ENCODE data around the gene PDCD1. TPM values are rescaled to one million over a fixed set of nuclear protein-coding genes. Genes with fewer than 3 reads are reported as not detected.

The PDCD1 gene
- total and polyA plus RNA-seq, 2 donors from 2014 or later: 0.49 to 1.6 TPM

- Histone ChIP-seq H3K36me3 (ENCODE audit: control insufficient read depth in 2 of 3, insufficient read depth in 3 of 3, low read length in 3 of 3) (no peaks in the 10 kb centered on the region), H3K9ac (ENCODE audit: low read length in 3 of 3) (no peak overlapping the region), H3K4me3 (ENCODE audit: low read length in 3 of 3) (no peak overlapping the region), H3K27ac (ENCODE audit: low read depth in 2 of 2, low read length in 2 of 2) (no peak overlapping the region), H3K9me3 (ENCODE audit: control insufficient read depth in 2 of 3, insufficient read depth in 1 of 3, low read length in 3 of 3) (no peaks in the 10 kb centered on the region), H3K27me3 (ENCODE audit: control insufficient read depth, insufficient read depth, low read length) (no peaks in the 10 kb centered on the region), H3K4me1 (ENCODE audit: control insufficient read depth in 2 of 3, insufficient read depth in 2 of 3, low read depth in 1 of 3, low read length in 3 of 3) (peaks cover 0 to 7% (median 0%) of the 10 kb centered on the region in 3 donors)
- TF ChIP-seq, protein P1, sequence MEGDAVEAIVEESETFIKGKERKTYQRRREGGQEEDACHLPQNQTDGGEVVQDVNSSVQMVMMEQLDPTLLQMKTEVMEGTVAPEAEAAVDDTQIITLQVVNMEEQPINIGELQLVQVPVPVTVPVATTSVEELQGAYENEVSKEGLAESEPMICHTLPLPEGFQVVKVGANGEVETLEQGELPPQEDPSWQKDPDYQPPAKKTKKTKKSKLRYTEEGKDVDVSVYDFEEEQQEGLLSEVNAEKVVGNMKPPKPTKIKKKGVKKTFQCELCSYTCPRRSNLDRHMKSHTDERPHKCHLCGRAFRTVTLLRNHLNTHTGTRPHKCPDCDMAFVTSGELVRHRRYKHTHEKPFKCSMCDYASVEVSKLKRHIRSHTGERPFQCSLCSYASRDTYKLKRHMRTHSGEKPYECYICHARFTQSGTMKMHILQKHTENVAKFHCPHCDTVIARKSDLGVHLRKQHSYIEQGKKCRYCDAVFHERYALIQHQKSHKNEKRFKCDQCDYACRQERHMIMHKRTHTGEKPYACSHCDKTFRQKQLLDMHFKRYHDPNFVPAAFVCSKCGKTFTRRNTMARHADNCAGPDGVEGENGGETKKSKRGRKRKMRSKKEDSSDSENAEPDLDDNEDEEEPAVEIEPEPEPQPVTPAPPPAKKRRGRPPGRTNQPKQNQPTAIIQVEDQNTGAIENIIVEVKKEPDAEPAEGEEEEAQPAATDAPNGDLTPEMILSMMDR (IDR thresholded peaks at IDR 0.05; ENCODE audit: borderline replicate concordance, extremely low read depth, insufficient read depth): no peak
- FAIRE-seq (no peak), DNase-seq (peak in 1 of 5 donors; percentile 73)
- intact Hi-C loops (cut with DNase I): no loop called here
Observed at GRCh38 chr2:241901018-241901380, 42.3 kb upstream of the PDCD1 start.

GRCh38 chr2:241900251-241901017 is 41.7 kb upstream of the PDCD1 start:
- no peak overlapping the region for H3K4me3 ChIP-seq (ENCODE audit: low read length in 3 of 3)
- FAIRE-seq: no peak

DNA sequence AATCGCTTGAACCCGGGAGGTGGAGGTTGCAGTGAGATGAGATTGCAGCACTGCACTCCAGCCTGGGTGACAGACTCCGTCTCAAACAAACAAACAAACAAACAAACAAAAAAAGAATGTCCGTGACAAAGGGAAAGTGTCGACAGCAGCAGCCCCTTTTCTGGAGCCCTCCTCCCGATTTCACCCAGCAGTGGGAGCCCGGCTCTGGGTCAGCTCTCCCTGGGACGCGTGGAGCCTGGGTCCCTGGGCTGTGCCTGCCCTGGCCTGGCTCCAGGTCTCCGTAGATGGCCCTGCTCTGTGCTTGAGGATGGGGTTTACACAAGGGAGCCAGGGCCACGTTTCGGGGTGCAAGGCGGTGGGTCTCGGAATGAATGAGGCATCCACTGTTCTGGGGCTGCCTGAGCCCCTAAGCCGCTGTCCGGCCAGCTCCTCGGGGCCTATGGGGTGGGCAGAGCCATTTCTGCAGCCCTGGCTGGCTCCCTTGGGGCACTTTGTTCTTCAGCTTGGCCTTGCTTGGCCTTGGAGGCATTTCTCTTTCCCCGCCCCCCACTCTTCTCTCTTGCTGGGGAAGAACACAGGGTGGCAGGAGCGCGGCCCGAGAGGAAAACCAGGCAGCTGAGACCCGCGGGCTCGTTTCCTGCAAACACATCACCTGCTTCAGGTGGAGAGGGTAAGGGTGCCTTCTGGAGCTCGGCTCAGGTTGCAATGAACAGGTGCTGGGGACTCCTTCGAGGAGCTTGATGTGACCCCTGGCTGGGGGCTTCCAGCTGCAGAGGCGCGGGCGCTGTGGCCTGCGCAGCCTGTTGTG is 40.0 kb upstream of the PDCD1 start:
- Histone ChIP-seq H3K27me3 (ENCODE audit: control insufficient read depth, insufficient read depth, low read length) (no peaks in the 10 kb centered on the region), H3K4me1 (ENCODE audit: control insufficient read depth in 2 of 3, insufficient read depth in 2 of 3, low read depth in 1 of 3, low read length in 3 of 3) (peaks cover 0 to 9% (median 0%) of the 10 kb centered on the region in 3 donors), H3K9me3 (ENCODE audit: control insufficient read depth in 2 of 3, insufficient read depth in 1 of 3, low read length in 3 of 3) (no peaks in the 10 kb centered on the region), H3K36me3 (ENCODE audit: control insufficient read depth in 2 of 3, insufficient read depth in 3 of 3, low read length in 3 of 3) (no peaks in the 10 kb centered on the region), H3K27ac (ENCODE audit: low read depth in 2 of 2, low read length in 2 of 2) (no peak overlapping the region), H3K4me3 (ENCODE audit: low read length in 3 of 3) (no peak overlapping the region), H3K9ac (ENCODE audit: low read length in 3 of 3) (no peak overlapping the region)
- TF ChIP-seq, protein P1 (IDR thresholded peaks at IDR 0.05; ENCODE audit: borderline replicate concordance, extremely low read depth, insufficient read depth): no peak
- peak in 4 of 5 donors; percentile 46 to 78 (median 61) for DNase-seq
- intact Hi-C loops (cut with DNase I): no loop called here
- FAIRE-seq: no peak

More at GRCh38 chr2:241900251-241901017, 41.7 kb upstream of the PDCD1 start:
- no peaks in the 10 kb centered on the region for H3K9me3 ChIP-seq (ENCODE audit: control insufficient read depth in 2 of 3, insufficient read depth in 1 of 3, low read length in 3 of 3)
- H3K36me3 ChIP-seq (ENCODE audit: control insufficient read depth in 2 of 3, insufficient read depth in 3 of 3, low read length in 3 of 3): no peaks in the 10 kb centered on the region
- no peak overlapping the region for H3K9ac ChIP-seq (ENCODE audit: low read length in 3 of 3)
- no peak overlapping the region for H3K27ac ChIP-seq (ENCODE audit: low read depth in 2 of 2, low read length in 2 of 2)
- intact Hi-C loops (cut with DNase I): no loop called here
- peaks cover 0 to 9% (median 0%) of the 10 kb centered on the region in 3 donors for H3K4me1 ChIP-seq (ENCODE audit: control insufficient read depth in 2 of 3, insufficient read depth in 2 of 3, low read depth in 1 of 3, low read length in 3 of 3)
- H3K27me3 ChIP-seq (ENCODE audit: control insufficient read depth, insufficient read depth, low read length): no peaks in the 10 kb centered on the region
- TF ChIP-seq, protein P1 (IDR thresholded peaks at IDR 0.05; ENCODE audit: borderline replicate concordance, extremely low read depth, insufficient read depth): no peak
- peak in 2 of 5 donors; percentile 53 to 70 for DNase-seq

All from kidney (tissue), 14 donors.